ENCODE measurements around the gene CASKIN1. TPM values are rescaled to one million over a fixed set of nuclear protein-coding genes. Genes with fewer than 3 reads are reported as not detected.
"Not testable (repeated sequence)": the region's sequence is repeated elsewhere in the genome, so short reads cannot be mapped to it uniquely, and the experiment has no call there.

The CASKIN1 gene
- total RNA-seq, 1 donor from 2014 or later = 2.3 TPM

GRCh38 chr16:2242598-2242997 is 46.2 kb upstream of the CASKIN1 start:
- no peaks in the 10 kb centered on the region for H3K9me3 Mint-ChIP-seq (ENCODE audit: low read depth)
- no peak for TF ChIP-seq CTCF (IDR thresholded peaks at IDR 0.05)
- peaks cover 5% of the 10 kb centered on the region for H3K36me3 Mint-ChIP-seq (ENCODE audit: low read depth)
- no peak overlapping the region for H3K27ac Mint-ChIP-seq (ENCODE audit: unreplicated experiment)
- no peaks in the 10 kb centered on the region for H3K4me1 Mint-ChIP-seq (ENCODE audit: low read depth)
- H3K27me3 Mint-ChIP-seq (ENCODE audit: low read depth) = no peaks in the 10 kb centered on the region
- no peak overlapping the region for H3K4me3 Mint-ChIP-seq (ENCODE audit: unreplicated experiment)
- no peak for DNase-seq (ENCODE audit: low spot score)

GRCh38 chr16:2240331-2240730 is 43.9 kb upstream of the CASKIN1 start:
- not testable (repeated sequence) for DNase-seq (ENCODE audit: low spot score); H3K36me3 Mint-ChIP-seq (ENCODE audit: low read depth); H3K4me1 Mint-ChIP-seq (ENCODE audit: low read depth); H3K27ac Mint-ChIP-seq (ENCODE audit: unreplicated experiment); H3K4me3 Mint-ChIP-seq (ENCODE audit: unreplicated experiment); H3K27me3 Mint-ChIP-seq (ENCODE audit: low read depth); H3K9me3 Mint-ChIP-seq (ENCODE audit: low read depth)

- DNase-seq (ENCODE audit: low spot score) = no peak
- no peaks in the 10 kb centered on the region for H3K4me1 Mint-ChIP-seq (ENCODE audit: low read depth)
These were observed 42.7 kb upstream of the CASKIN1 start for GRCh38 chr16:2238838-2239675.

GRCh38 chr16:2238150-2238837 is 41.9 kb upstream of the CASKIN1 start:
- H3K4me1 Mint-ChIP-seq (ENCODE audit: low read depth) = no peaks in the 10 kb centered on the region
- H3K27me3 Mint-ChIP-seq (ENCODE audit: low read depth) = no peaks in the 10 kb centered on the region
- H3K27ac Mint-ChIP-seq (ENCODE audit: unreplicated experiment) = no peak overlapping the region
- no peak for TF ChIP-seq CTCF (IDR thresholded peaks at IDR 0.05)
- peaks cover 8% of the 10 kb centered on the region for H3K36me3 Mint-ChIP-seq (ENCODE audit: low read depth)
- DNase-seq (ENCODE audit: low spot score) = no peak
- H3K4me3 Mint-ChIP-seq (ENCODE audit: unreplicated experiment) = no peak overlapping the region
- H3K9me3 Mint-ChIP-seq (ENCODE audit: low read depth) = no peaks in the 10 kb centered on the region

More at GRCh38 chr16:2238838-2239675, 42.7 kb upstream of the CASKIN1 start:
- Mint-ChIP-seq H3K27ac (ENCODE audit: unreplicated experiment) (no peak overlapping the region), H3K36me3 (ENCODE audit: low read depth) (peaks cover 5% of the 10 kb centered on the region), H3K27me3 (ENCODE audit: low read depth) (no peaks in the 10 kb centered on the region), H3K9me3 (ENCODE audit: low read depth) (no peaks in the 10 kb centered on the region), H3K4me3 (ENCODE audit: unreplicated experiment) (no peak overlapping the region)
- no peak for TF ChIP-seq CTCF (IDR thresholded peaks at IDR 0.05)

- H3K36me3 Mint-ChIP-seq (ENCODE audit: low read depth) = peaks cover 8% of the 10 kb centered on the region
- no peak for TF ChIP-seq CTCF (IDR thresholded peaks at IDR 0.05)
- H3K27ac Mint-ChIP-seq (ENCODE audit: unreplicated experiment) = no peak overlapping the region
- H3K27me3 Mint-ChIP-seq (ENCODE audit: low read depth) = no peaks in the 10 kb centered on the region
- H3K9me3 Mint-ChIP-seq (ENCODE audit: low read depth) = no peaks in the 10 kb centered on the region
- no peaks in the 10 kb centered on the region for H3K4me1 Mint-ChIP-seq (ENCODE audit: low read depth)
- no peak for DNase-seq (ENCODE audit: low spot score)
- H3K4me3 Mint-ChIP-seq (ENCODE audit: unreplicated experiment) = no peak overlapping the region
These were observed 41.2 kb upstream of the CASKIN1 start for GRCh38 chr16:2237493-2238149.

Data from chondrocyte (in vitro differentiated cells).